NB4 (cell line): ENCODE results near the gene RNF114.

Source experiments
- CTCF ChIP-seq: IDR thresholded peaks from one replicate; pipeline ENCODE4 v1.5.1; 2012; ENCODE audit warnings: low read depth, low read length
- POLR2A ChIP-seq: IDR thresholded peaks from 2 replicates; pipeline ENCODE4 v1.6.1; 2011; ENCODE audit warnings: mild to moderate bottlenecking; ENCODE audit not compliant: insufficient read length; ENCODE audit errors: extremely low read depth
- TF ChIP-seq, protein P1 (sequence below): IDR thresholded peaks from 2 replicates; pipeline ENCODE4 v1.6.1; 2011; ENCODE audit warnings: low read depth, low read length

DNA sequence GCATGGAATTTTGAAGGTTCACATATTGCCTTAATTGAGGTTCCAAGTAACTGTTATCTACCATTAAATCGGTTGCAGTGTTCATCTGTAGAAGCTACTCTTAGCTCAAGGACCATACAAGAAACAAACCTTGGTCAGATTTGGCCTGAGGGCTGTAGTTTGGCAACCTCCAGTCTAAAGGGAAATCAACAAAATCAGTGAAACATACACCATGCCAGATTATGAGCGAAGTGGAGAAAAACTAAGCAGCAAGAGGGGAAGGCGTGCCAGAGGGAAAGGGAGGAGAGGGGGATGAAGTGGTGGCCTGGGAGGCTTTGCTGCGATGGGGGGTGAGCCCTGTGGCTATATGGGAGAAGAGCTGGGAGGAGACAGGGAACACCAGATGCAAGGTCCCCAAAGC lies 37.8 kb downstream of the RNF114 start:
- TF ChIP-seq POLR2A (no peak), CTCF (no peak)
- TF ChIP-seq, protein P1, sequence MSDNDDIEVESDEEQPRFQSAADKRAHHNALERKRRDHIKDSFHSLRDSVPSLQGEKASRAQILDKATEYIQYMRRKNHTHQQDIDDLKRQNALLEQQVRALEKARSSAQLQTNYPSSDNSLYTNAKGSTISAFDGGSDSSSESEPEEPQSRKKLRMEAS, result no peak
